ENCODE results near the gene GNAQ. TPM values are rescaled to one million over a fixed set of nuclear protein-coding genes. Genes with fewer than 3 reads are reported as not detected.

Gene GNAQ
- total and polyA plus RNA-seq, 2 of the 4 experiments (the other 2 are of a cell fraction) = 23.1 to 50.7 TPM

DNA sequence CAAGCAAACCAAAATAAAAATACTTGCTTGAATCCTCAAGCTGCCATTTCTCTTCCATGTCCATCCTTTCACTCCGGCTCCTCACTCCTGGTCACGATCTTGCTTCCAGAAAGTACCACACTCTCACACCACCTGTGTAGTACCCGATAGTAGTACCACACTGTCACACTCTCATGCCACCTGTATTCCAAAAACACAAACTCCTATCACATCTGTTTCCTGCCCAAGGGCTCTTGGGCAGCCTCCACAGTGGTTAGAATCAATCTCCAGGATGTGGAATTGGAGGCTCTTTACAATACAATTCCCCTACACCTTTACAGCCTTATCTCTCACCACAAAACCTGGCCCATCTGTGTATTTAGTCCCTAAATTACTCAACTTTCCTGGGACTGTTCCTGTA lies 130.6 kb downstream of the GNAQ start:
- H3K36me3 ChIP-seq (ENCODE audit: control insufficient read depth, insufficient read depth, low read length) = no peaks in the 10 kb centered on the region; the same call in 1 of the 2 replicates
- H4K5ac ChIP-seq (ENCODE audit: low read depth, low read length) = no peak overlapping the region
- intact Hi-C loops (cut with micrococcal nuclease) (no loop called here), in situ Hi-C loops (cut with MboI; ENCODE audit: low sequenced_read_pairs) (no loop called here), dilution Hi-C loops (cut with HindIII; ENCODE audit: low sequenced_read_pairs, unreplicated experiment) (no loop called here)
- ChIA-PET CTCF (no interaction called here), POLR2A (ENCODE audit: unreplicated experiment) (no interaction called here)
- no peaks in the 10 kb centered on the region for H3K9me3 ChIP-seq (ENCODE audit: control insufficient read depth, insufficient read depth, low read length)
- no peak overlapping the region for H3K9ac ChIP-seq (ENCODE audit: low read depth, low read length)
- H3K14ac ChIP-seq (replicated peaks; ENCODE audit: low read depth, low read length) = no peak overlapping the region
- no peak overlapping the region for H2AK9ac ChIP-seq (replicated peaks; ENCODE audit: low read depth, low read length, poor library complexity)
- TF ChIP-seq POLR2A (IDR thresholded peaks at IDR 0.05; ENCODE audit: low read depth, low read length) (no peak), RFX5 (IDR thresholded peaks at IDR 0.05; ENCODE audit: low read depth, low read length) (no peak), FOS (IDR thresholded peaks at IDR 0.05; ENCODE audit: low read depth, low read length) (no peak), NFE2L2 (IDR thresholded peaks at IDR 0.05; ENCODE audit: low read depth, low read length) (no peak), MAFK (IDR thresholded peaks at IDR 0.05; ENCODE audit: low read depth, low read length) (no peak), SMC3 (IDR thresholded peaks at IDR 0.05; ENCODE audit: low read depth, low read length) (no peak), BHLHE40 (IDR thresholded peaks at IDR 0.05; ENCODE audit: low read depth, low read length) (no peak), RCOR1 (IDR thresholded peaks at IDR 0.05; ENCODE audit: insufficient replicate concordance, low read length) (no peak), MAZ (IDR thresholded peaks at IDR 0.05; ENCODE audit: borderline replicate concordance, low read depth, low read length) (no peak), CHD1 (IDR thresholded peaks at IDR 0.05; ENCODE audit: low read depth, low read length) (no peak), MXI1 (IDR thresholded peaks at IDR 0.05; ENCODE audit: borderline replicate concordance, low read depth, low read length) (no peak), CEBPB (IDR thresholded peaks at IDR 0.05; ENCODE audit: low read depth, low read length) (no peak)
- TF ChIP-seq, protein P1, sequence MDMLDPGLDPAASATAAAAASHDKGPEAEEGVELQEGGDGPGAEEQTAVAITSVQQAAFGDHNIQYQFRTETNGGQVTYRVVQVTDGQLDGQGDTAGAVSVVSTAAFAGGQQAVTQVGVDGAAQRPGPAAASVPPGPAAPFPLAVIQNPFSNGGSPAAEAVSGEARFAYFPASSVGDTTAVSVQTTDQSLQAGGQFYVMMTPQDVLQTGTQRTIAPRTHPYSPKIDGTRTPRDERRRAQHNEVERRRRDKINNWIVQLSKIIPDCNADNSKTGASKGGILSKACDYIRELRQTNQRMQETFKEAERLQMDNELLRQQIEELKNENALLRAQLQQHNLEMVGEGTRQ (IDR thresholded peaks at IDR 0.05; ENCODE audit: low read depth, low read length) = no peak
- TF ChIP-seq, protein P2, sequence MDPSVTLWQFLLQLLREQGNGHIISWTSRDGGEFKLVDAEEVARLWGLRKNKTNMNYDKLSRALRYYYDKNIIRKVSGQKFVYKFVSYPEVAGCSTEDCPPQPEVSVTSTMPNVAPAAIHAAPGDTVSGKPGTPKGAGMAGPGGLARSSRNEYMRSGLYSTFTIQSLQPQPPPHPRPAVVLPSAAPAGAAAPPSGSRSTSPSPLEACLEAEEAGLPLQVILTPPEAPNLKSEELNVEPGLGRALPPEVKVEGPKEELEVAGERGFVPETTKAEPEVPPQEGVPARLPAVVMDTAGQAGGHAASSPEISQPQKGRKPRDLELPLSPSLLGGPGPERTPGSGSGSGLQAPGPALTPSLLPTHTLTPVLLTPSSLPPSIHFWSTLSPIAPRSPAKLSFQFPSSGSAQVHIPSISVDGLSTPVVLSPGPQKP (IDR thresholded peaks at IDR 0.05; ENCODE audit: borderline replicate concordance, low read depth, low read length) = no peak
- no peak overlapping the region for H2AFZ ChIP-seq (replicated peaks; ENCODE audit: low read length, poor library complexity)
- no peak overlapping the region for H2BK120ac ChIP-seq (ENCODE audit: low read depth, low read length)
- BruUV-seq (replicated peaks) = no TSS peak
- no peak overlapping the region for H3K4ac ChIP-seq (ENCODE audit: low read depth, low read length)
- peaks cover 24% of the 10 kb centered on the region; the same call in 1 of the 2 replicates for H4K20me1 ChIP-seq (ENCODE audit: insufficient read depth, low read length)
- no peak overlapping the region for H3K27ac ChIP-seq (ENCODE audit: insufficient read depth, low read length)
- no peak overlapping the region for H3K4me3 ChIP-seq (ENCODE audit: insufficient read depth, low read depth, low read length)
- no peak overlapping the region for H2BK15ac ChIP-seq (ENCODE audit: low read depth, low read length)
- H2BK5ac ChIP-seq (ENCODE audit: low read depth, low read length, poor library complexity, severe bottlenecking) = no peak overlapping the region
- no peak overlapping the region for H3K4me2 ChIP-seq (ENCODE audit: low read depth, low read length)
- H3K23ac ChIP-seq (ENCODE audit: low read depth, low read length) = no peak overlapping the region
- H4K91ac ChIP-seq (ENCODE audit: insufficient read depth, low read depth, low read length) = no peak overlapping the region
- no peaks in the 10 kb centered on the region for H3K27me3 ChIP-seq (ENCODE audit: control insufficient read depth, insufficient read depth, low read length)
- no CpG with 5 or more reads among the region's 3 CpGs for WGBS, 2 experiments (ENCODE audit: extremely low coverage in 2 of 2, insufficient read length in 1 of 2)
- DNase-seq (no peak), ATAC-seq (ENCODE audit: low read depth) (no peak)
- no peak overlapping the region for H4K8ac ChIP-seq (ENCODE audit: low read depth in 2 of 2, low read length in 2 of 2)
- H3K79me1 ChIP-seq (ENCODE audit: low read depth in 1 of 2, low read length in 2 of 2) = peaks cover 20 to 43% of the 10 kb centered on the region in 2 experiments; a peak in 3 of 4 replicates
- peaks cover 11% of the 10 kb centered on the region for H3K4me1 ChIP-seq (ENCODE audit: control insufficient read depth, insufficient read depth, low read length)
- H3K9me1 ChIP-seq (ENCODE audit: insufficient read depth, low read length) = peaks cover 15% of the 10 kb centered on the region
- no peak overlapping the region for H2BK20ac ChIP-seq (ENCODE audit: low read depth, low read length)
- no peak overlapping the region for H3K56ac ChIP-seq (ENCODE audit: extremely low read depth, insufficient read depth, low read length)
- H2AK5ac ChIP-seq (ENCODE audit: low read depth, low read length) = no peak overlapping the region
- H3K18ac ChIP-seq (ENCODE audit: low read depth, low read length) = no peak overlapping the region

Measured in IMR-90 (cell line).